ENCODE measurements around the gene NTMT2.

The NTMT2 gene

GRCh38 chr1:170122366-170122765, 23.4 kb upstream of the NTMT2 start:
- ChIA-PET CTCF (no interaction called here), POLR2A (ENCODE audit: low non-redundant PET) (no interaction called here)
- no peak overlapping the region for H3K27ac ChIP-seq
- DNase-seq (ENCODE audit: low spot score), result no peak
- TF ChIP-seq CTCF (conservative IDR thresholded peaks at IDR 0.05; ENCODE audit: low read depth), result no peak

GRCh38 chr1:170125269-170125668, 20.5 kb upstream of the NTMT2 start:
- no peak overlapping the region for H3K27ac ChIP-seq
- ChIA-PET POLR2A (ENCODE audit: low non-redundant PET) (no interaction called here), CTCF (interaction anchor here (0.7 kb wide), 1 partner anchor 168 kb away, joined by 4 read pairs; no protein-coding TSS in a partner anchor)
- no peak for DNase-seq (ENCODE audit: low spot score)
- no peak for TF ChIP-seq CTCF (conservative IDR thresholded peaks at IDR 0.05; ENCODE audit: low read depth)

- ChIA-PET CTCF (interaction anchor here (0.6 kb wide), 1 partner anchor 22 kb away, joined by 3 read pairs; no protein-coding TSS in a partner anchor), POLR2A (ENCODE audit: low non-redundant PET) (no interaction called here)
- DNase-seq (ENCODE audit: low spot score), result peak; percentile 9
- H3K27ac ChIP-seq, result no peak overlapping the region
- no peak for TF ChIP-seq CTCF (conservative IDR thresholded peaks at IDR 0.05; ENCODE audit: low read depth)
Observed at GRCh38 chr1:170126696-170127095, 19.1 kb upstream of the NTMT2 start.

- TF ChIP-seq CTCF (conservative IDR thresholded peaks at IDR 0.05; ENCODE audit: low read depth), result no peak
- CTCF ChIA-PET, result interaction anchor here (1.2 kb wide), 1 partner anchor 18 kb away, joined by 6 read pairs; no protein-coding TSS in a partner anchor
- no peak for DNase-seq (ENCODE audit: low spot score)
- POLR2A ChIA-PET (ENCODE audit: low non-redundant PET), result no interaction called here
- no peak overlapping the region for H3K27ac ChIP-seq
Observed at GRCh38 chr1:170131450-170131849, 14.3 kb upstream of the NTMT2 start.

GRCh38 chr1:170131984-170132383, 13.8 kb upstream of the NTMT2 start:
- ChIA-PET POLR2A (ENCODE audit: low non-redundant PET) (no interaction called here), CTCF (no interaction called here)
- DNase-seq (ENCODE audit: low spot score), result no peak
- no peak for TF ChIP-seq CTCF (conservative IDR thresholded peaks at IDR 0.05; ENCODE audit: low read depth)
- no peak overlapping the region for H3K27ac ChIP-seq

- ChIA-PET POLR2A (ENCODE audit: low non-redundant PET) (no interaction called here), CTCF (interaction anchor here (1.0 kb wide), 1 partner anchor 25 kb away, joined by 3 read pairs; no protein-coding TSS in a partner anchor)
- H3K27ac ChIP-seq, result no peak overlapping the region
- TF ChIP-seq CTCF (conservative IDR thresholded peaks at IDR 0.05; ENCODE audit: low read depth), result no peak
- no peak for DNase-seq (ENCODE audit: low spot score)
Observed at GRCh38 chr1:170133766-170134495, 11.8 kb upstream of the NTMT2 start.

Data from RWPE1 (cell line).